Fibroblast of the aortic adventitia (primary cell): Measurements from ENCODE around the gene EFHD1. TPM values are rescaled to one million over a fixed set of nuclear protein-coding genes. Genes with fewer than 3 reads are reported as not detected.

Source experiments
- DNase-seq: peaks from one replicate; pipeline ENCODE4 v3.0.0-alpha.2; 2010; ENCODE audit warnings: low read depth
- H3K4me3 ChIP-seq: 2 replicates; pipeline ENCODE4 v1.5.1; 2011; ENCODE audit warnings: low read depth, mild to moderate bottlenecking, control low read depth, low read length, moderate library complexity
- small RNA-seq: library from RNA; depleted of rRNA; stranded (forward); fragments of <200 nt; gene quantifications from one replicate; pipeline ENCODE3, GENCODE V24; 2012
- total RNA-seq: library from RNA; depleted of rRNA; stranded (reverse); fragments of >200 nt; gene quantifications from 2 replicates; pipeline ENCODE4 v1.2.3, GENCODE V29; 2012; ENCODE audit warnings: low replicate concordance
- TF ChIP-seq, protein P1 (sequence below): IDR thresholded peaks from 2 replicates; pipeline ENCODE4 v1.5.1; 2011; ENCODE audit warnings: mild to moderate bottlenecking, low read length, control low read depth, inconsistent platforms; ENCODE audit not compliant: insufficient read depth

EFHD1 gene
- total RNA-seq, 1 donor = 0.45 TPM

DNA sequence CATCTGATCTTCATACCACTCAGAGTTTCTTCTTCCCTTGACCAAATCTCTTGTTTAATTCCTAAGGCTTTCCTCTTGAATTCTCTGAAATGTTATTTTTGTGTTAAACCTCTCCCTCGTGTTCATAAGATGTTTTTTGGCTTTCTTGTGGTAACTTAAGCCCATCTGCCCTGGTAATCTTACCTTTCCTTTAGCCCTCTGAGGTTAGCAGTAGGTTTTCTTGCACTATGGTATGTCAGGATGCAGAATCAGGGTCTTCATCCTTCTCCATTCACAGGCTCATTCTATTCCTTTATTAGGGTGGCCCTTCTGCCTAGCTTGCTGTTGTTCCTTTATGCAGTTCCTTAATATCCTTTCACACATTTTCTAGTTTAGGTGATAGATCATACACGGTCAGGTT lies 87.9 kb downstream of the EFHD1 start:
- TF ChIP-seq, protein P1, sequence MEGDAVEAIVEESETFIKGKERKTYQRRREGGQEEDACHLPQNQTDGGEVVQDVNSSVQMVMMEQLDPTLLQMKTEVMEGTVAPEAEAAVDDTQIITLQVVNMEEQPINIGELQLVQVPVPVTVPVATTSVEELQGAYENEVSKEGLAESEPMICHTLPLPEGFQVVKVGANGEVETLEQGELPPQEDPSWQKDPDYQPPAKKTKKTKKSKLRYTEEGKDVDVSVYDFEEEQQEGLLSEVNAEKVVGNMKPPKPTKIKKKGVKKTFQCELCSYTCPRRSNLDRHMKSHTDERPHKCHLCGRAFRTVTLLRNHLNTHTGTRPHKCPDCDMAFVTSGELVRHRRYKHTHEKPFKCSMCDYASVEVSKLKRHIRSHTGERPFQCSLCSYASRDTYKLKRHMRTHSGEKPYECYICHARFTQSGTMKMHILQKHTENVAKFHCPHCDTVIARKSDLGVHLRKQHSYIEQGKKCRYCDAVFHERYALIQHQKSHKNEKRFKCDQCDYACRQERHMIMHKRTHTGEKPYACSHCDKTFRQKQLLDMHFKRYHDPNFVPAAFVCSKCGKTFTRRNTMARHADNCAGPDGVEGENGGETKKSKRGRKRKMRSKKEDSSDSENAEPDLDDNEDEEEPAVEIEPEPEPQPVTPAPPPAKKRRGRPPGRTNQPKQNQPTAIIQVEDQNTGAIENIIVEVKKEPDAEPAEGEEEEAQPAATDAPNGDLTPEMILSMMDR = no peak
- no peak overlapping the region for H3K4me3 ChIP-seq
- DNase-seq = no peak

DNA sequence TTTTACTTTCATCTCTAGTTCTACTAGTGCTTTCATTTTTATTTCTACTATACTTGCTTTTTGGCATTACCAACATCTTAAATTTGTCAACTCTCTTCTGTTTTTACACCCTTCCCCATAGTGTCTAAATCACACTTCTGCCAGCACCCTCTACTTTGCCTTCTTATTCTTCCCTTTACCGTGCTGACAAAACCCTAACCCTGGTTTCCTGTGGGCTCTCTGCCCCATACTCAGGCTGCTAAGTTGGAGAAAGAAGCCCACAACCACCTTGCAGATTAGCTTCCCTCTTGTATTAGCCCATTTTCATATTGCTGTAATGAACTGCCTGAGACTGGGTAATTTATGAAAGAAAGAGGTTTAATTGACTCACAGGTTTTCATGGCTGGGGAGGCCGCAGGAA lies 88.5 kb downstream of the EFHD1 start:
- TF ChIP-seq, protein P1 = no peak
- DNase-seq = no peak
- no peak overlapping the region for H3K4me3 ChIP-seq

DNA sequence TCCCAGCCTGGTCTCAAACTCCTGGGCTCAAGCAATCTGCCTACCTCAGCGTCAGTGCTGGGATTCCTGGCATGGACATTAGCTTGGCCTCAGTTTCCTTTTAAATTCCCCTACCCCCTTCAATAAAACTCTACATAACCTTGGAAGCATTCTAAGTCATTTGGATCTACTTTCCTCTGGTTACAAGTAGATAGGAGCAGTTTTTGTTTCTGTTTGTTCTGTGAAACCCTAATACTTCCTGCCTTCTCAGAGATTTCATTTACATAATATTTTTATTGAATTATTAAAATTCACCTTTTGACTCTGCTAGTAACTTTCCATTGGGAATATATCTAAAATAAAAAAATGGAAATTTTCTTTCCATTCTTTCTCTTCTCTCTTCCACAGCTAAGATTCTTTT lies 89.6 kb downstream of the EFHD1 start:
- DNase-seq = no peak
- H3K4me3 ChIP-seq = no peak overlapping the region
- TF ChIP-seq, protein P1 = no peak

DNA sequence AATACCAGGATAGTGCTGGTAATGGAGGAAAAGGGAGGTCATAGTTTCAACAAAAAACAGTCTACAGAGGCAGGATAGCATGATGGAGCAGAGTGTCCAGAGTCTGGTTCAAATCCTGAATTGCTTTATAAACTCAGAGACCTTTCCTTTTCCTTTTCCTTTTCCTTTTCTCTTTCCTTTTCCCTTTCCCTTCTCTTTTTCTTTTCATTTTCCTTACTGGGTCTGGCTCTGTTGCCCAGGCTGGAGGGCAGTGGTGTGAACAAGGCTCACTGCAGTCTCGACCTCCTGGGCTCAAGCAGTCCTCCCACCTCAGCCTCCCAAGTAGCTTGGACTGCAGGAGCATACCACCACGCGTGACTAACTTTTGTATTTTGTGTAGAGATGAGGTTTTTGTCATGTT lies 95.4 kb downstream of the EFHD1 start:
- TF ChIP-seq, protein P1 = no peak
- DNase-seq = no peak
- H3K4me3 ChIP-seq = no peak overlapping the region

DNA sequence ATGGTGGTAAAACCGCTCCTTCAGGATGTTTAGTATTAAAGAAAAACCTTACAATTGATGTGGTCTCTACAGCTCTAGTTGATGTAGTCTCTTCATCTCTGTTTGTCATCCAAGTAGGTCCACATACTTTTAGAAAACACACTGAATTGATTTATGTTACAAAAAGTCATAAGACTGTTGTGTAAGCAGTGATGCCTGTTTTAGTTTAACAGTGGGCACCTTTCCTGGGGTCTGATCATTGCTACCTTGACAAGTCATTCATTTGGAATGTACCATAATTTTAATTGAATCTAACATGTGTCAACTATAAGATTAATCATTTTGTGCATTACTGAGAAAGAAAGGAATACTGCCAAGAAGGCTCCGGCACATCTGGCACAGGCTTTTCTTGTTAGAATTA lies 98.1 kb downstream of the EFHD1 start:
- peak; percentile 65 for DNase-seq

More for the DNA sequence above, 98.1 kb downstream of the EFHD1 start:
- no peak overlapping the region for H3K4me3 ChIP-seq
- TF ChIP-seq, protein P1 = no peak

Small RNAs within 50 kb of the gene (small RNA-seq; reads per million reads assigned to genes)
- not detected for gene RN7SL359P

Other genes starting within 250 kb of the EFHD1 start
- not detected in 2 replicates for gene ALPG, start 226.8 kb upstream of the EFHD1 start, total RNA-seq
- not detected in 2 replicates for gene ALPI, start 177.5 kb upstream of the EFHD1 start, total RNA-seq
- not detected in 2 replicates for gene ECEL1, start 145.8 kb upstream of the EFHD1 start, total RNA-seq
- not detected in 2 replicates for gene PRSS56, start 113.2 kb upstream of the EFHD1 start, total RNA-seq
- gene CHRND, start 107.4 kb upstream of the EFHD1 start, total RNA-seq = not detected in 2 replicates
- not detected in 2 replicates for gene CHRNG, start 93.9 kb upstream of the EFHD1 start, total RNA-seq
- gene TIGD1, start 83.0 kb upstream of the EFHD1 start, total RNA-seq = 3.3 and 7.8 TPM in 2 replicates
- 49.1 and 72.6 TPM in 2 replicates for gene EIF4E2, start 82.9 kb upstream of the EFHD1 start, total RNA-seq
- gene GIGYF2, start 63.7 kb downstream of the EFHD1 start, total RNA-seq = 58.5 and 139 TPM in 2 replicates
- gene KCNJ13, start 143.0 kb downstream of the EFHD1 start, total RNA-seq = not detected in 2 replicates
- gene SNORC, start 236.7 kb downstream of the EFHD1 start, total RNA-seq = 0.33 and 0.72 TPM in 2 replicates